ENCODE data around the gene B4GALT5.

DNA sequence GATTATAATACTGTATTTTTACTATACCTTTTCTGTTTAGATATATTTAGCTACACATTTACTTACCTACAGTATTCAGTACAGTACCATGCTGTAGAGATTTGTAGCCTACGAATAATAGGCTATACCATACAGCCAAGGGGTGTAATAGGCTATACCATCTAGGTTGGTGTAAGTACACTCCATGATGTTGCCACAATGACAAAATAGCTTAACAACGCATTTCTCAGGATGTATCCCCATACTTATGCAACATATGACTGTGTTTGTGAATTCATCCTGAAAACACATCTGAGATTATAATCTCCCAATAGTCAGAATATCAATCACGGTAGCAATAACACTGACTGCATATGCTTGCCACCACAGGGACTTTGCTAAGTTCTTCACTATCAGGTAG, 20.7 kb downstream of the B4GALT5 start:
- TF ChIP-seq, protein P1, sequence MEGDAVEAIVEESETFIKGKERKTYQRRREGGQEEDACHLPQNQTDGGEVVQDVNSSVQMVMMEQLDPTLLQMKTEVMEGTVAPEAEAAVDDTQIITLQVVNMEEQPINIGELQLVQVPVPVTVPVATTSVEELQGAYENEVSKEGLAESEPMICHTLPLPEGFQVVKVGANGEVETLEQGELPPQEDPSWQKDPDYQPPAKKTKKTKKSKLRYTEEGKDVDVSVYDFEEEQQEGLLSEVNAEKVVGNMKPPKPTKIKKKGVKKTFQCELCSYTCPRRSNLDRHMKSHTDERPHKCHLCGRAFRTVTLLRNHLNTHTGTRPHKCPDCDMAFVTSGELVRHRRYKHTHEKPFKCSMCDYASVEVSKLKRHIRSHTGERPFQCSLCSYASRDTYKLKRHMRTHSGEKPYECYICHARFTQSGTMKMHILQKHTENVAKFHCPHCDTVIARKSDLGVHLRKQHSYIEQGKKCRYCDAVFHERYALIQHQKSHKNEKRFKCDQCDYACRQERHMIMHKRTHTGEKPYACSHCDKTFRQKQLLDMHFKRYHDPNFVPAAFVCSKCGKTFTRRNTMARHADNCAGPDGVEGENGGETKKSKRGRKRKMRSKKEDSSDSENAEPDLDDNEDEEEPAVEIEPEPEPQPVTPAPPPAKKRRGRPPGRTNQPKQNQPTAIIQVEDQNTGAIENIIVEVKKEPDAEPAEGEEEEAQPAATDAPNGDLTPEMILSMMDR (conservative IDR thresholded peaks at IDR 0.05 in 1 of 2, IDR thresholded peaks at IDR 0.05 in 1 of 2; ENCODE audit: low read depth in 1 of 2, low read length in 2 of 2): no peak
- TF ChIP-seq EZH2 (IDR thresholded peaks at IDR 0.05; ENCODE audit: low read length, missing control alignments): no peak

Measured in fibroblast of lung (primary cell).